ENCODE results near the gene PCDHB11. TPM values are rescaled to one million over a fixed set of nuclear protein-coding genes. Genes with fewer than 3 reads are reported as not detected.
"Not testable (repeated sequence)": the region's sequence is repeated elsewhere in the genome, so short reads cannot be mapped to it uniquely, and the experiment has no call there.

PCDHB11 gene
- total RNA-seq, 1 donor from 2014 or later = 8.5 TPM

DNA sequence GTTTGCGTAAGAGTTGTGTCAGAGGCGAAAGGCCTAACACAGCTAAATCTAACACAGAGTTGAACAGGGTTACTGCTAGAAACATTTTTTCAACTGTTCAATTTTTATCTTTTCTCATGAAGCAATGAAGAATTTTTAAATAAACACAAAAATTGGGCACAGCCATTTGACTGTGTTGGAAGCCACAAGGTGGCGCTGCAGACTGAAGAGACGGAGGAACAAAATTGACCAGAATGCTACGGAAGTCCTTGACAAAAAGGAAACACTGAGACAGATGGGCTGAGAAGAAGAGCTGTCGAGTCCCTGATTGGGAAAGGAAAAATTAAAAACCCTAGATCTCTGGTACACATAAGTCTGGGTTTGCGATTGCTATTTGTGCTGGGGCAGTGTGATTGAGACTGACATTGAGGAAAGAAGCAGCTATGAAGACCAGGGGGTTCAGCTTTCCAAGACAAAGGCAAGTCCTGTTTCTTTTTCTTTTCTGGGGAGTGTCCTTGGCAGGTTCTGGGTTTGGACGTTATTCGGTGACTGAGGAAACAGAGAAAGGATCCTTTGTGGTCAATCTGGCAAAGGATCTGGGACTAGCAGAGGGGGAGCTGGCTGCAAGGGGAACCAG, 12.4 kb upstream of the PCDHB11 start, which contains the start of gene PCDHB9:
PCDHB9 (plus strand) TSS at position 265 of the 616 bp plus-strand sequence; CDS start at position 423, 158 bp downstream.
- DNase-seq (ENCODE audit: low spot score) = no peak

DNA sequence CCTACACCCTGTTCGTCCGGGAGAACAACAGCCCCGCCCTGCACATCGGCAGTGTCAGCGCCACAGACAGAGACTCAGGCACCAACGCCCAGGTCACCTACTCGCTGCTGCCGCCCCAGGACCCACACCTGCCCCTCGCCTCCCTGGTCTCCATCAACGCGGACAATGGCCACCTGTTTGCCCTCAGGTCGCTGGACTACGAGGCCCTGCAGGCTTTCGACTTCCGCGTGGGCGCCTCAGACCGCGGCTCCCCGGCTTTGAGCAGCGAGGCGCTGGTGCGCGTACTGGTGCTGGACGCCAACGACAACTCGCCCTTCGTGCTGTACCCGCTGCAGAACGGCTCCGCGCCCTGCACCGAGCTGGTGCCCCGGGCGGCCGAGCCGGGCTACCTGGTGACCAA, 10.7 kb upstream of the PCDHB11 start:
- not testable (repeated sequence) for DNase-seq (ENCODE audit: low spot score)

DNA sequence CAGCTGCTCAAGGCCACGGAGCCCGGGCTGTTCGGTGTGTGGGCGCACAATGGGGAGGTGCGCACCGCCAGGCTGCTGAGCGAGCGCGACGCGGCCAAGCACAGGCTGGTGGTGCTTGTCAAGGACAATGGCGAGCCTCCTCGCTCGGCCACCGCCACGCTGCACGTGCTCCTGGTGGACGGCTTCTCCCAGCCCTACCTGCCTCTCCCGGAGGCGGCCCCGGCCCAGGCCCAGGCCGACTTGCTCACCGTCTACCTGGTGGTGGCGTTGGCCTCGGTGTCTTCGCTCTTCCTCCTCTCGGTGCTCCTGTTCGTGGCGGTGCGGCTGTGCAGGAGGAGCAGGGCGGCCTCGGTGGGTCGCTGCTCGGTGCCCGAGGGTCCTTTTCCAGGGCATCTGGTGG, 10.3 kb upstream of the PCDHB11 start:
- not testable (repeated sequence) for DNase-seq (ENCODE audit: low spot score)

DNA sequence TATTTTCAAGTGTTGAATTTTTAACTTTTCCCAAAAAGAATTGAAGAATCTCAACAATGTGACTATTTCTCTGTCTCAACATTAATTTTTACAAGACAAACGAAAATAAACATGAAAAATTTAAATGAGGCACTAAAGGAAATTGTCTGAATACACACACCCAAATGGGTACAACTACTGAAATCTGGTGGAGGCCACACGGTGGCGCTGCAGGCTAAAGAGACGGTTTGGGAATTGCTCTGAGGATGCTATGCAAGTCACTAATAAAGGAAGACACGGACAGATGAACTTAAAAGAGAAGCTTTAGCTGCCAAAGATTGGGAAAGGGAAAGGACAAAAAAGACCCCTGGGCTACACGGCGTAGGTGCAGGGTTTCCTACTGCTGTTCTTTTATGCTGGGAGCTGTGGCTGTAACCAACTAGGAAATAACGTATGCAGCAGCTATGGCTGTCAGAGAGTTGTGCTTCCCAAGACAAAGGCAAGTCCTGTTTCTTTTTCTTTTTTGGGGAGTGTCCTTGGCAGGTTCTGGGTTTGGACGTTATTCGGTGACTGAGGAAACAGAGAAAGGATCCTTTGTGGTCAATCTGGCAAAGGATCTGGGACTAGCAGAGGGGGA, 7.2 kb upstream of the PCDHB11 start, which contains the start of gene PCDHB10:
PCDHB10 (plus strand) TSS at position 244 of the 616 bp plus-strand sequence; CDS start at position 444, 200 bp downstream.
- DNase-seq (ENCODE audit: low spot score) = no peak

DNA sequence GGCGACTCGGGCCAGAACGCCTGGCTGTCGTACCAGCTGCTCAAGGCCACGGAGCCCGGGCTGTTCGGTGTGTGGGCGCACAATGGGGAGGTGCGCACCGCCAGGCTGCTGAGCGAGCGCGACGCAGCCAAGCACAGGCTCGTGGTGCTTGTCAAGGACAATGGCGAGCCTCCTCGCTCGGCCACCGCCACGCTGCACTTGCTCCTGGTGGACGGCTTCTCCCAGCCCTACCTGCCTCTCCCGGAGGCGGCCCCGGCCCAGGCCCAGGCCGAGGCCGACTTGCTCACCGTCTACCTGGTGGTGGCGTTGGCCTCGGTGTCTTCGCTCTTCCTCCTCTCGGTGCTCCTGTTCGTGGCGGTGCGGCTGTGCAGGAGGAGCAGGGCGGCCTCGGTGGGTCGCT, 5.1 kb upstream of the PCDHB11 start:
- DNase-seq (ENCODE audit: low spot score) = not testable (repeated sequence)

DNA sequence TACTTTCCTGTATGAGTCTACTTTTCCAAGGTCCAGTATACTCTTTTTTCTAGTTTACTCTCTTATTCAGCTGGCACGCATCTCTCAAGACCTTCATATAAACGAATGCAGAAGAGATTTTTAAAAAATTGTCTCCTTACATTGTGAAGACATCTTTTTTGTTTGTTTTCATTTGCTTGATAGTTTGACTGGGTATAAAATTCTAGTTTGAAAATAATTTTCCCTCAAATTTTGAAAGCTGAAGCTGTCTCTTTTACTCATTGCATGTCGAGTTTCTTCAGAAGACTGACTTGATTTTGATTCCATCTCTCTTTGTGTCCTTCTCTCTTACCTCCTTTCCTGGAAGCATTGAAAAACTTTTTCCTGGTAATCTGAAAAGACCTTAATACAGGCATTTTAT, 3.1 kb upstream of the PCDHB11 start:
- DNase-seq (ENCODE audit: low spot score) = no peak

DNA sequence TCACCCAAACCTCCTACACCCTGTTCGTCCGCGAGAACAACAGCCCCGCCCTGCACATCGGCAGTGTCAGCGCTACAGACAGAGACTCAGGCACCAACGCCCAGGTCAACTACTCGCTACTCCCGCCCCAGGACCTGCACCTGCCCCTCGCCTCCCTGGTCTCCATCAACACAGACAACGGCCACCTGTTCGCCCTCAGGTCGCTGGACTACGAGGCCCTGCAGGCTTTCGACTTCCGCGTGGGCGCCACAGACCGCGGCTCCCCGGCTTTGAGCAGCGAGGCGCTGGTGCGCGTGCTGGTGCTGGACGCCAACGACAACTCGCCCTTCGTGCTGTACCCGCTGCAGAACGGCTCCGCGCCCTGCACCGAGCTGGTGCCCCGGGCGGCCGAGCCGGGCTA, 1.7 kb downstream of the PCDHB11 start:
- not testable (repeated sequence) for DNase-seq (ENCODE audit: low spot score)

DNA sequence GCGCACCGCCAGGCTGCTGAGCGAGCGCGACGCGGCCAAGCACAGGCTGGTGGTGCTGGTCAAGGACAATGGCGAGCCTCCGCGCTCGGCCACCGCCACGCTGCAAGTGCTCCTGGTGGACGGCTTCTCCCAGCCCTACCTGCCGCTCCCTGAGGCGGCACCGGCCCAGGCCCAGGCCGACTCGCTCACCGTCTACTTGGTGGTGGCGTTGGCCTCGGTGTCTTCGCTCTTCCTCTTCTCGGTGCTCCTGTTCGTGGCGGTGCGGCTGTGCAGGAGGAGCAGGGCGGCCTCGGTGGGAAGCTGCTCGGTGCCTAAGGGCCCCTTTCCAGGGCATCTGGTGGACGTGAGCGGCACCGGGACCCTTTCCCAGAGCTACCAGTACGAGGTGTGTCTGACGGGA, 2.2 kb downstream of the PCDHB11 start:
- DNase-seq (ENCODE audit: low spot score) = not testable (repeated sequence)

DNA sequence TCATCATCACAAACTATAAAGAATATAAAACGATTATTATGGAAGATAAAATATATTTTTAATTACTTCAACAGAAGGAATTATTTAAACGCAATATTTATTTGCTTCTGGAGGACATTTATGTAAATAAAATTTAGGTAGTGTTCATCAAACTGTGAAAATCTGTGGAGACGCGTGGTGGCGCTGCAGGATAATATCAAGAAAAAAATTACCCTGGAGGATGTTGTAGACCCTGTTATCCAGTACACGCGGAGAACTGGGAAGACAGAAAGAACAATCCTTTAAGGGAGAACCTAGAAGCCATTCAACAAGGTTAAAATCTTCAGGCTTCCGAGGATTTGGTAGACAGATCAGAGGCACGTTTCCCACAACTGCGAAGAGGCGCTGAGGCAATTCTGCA, 9.1 kb downstream of the PCDHB11 start, which contains the start of gene PCDHB12:
PCDHB12 (plus strand) TSS at position 242 of the 400 bp plus-strand sequence. CDS start 189 bp downstream, outside the sequence.
- DNase-seq (ENCODE audit: low spot score) = no peak

DNA sequence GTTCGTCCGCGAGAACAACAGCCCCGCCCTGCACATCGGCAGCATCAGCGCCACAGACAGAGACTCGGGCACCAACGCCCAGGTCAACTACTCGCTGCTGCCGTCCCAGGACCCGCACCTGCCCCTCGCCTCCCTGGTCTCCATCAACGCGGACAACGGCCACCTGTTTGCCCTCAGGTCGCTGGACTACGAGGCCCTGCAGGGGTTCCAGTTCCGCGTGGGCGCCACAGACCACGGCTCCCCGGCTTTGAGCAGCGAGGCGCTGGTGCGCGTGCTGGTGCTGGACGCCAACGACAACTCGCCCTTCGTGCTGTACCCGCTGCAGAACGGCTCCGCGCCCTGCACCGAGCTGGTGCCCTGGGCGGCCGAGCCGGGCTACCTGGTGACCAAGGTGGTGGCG, 10.9 kb downstream of the PCDHB11 start:
- DNase-seq (ENCODE audit: low spot score) = not testable (repeated sequence)

DNA sequence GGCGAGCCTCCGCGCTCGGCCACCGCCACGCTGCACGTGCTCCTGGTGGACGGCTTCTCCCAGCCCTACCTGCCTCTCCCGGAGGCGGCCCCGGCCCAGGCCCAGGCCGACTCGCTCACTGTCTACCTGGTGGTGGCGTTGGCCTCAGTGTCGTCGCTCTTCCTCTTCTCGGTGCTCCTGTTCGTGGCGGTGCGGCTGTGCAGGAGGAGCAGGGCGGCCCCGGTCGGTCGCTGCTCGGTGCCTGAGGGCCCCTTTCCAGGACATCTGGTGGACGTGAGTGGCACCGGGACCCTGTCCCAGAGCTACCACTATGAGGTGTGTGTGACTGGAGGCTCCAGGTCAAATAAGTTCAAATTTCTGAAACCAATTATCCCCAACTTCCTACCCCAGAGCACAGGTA, 11.4 kb downstream of the PCDHB11 start:
- DNase-seq (ENCODE audit: low spot score) = not testable (repeated sequence)

DNA sequence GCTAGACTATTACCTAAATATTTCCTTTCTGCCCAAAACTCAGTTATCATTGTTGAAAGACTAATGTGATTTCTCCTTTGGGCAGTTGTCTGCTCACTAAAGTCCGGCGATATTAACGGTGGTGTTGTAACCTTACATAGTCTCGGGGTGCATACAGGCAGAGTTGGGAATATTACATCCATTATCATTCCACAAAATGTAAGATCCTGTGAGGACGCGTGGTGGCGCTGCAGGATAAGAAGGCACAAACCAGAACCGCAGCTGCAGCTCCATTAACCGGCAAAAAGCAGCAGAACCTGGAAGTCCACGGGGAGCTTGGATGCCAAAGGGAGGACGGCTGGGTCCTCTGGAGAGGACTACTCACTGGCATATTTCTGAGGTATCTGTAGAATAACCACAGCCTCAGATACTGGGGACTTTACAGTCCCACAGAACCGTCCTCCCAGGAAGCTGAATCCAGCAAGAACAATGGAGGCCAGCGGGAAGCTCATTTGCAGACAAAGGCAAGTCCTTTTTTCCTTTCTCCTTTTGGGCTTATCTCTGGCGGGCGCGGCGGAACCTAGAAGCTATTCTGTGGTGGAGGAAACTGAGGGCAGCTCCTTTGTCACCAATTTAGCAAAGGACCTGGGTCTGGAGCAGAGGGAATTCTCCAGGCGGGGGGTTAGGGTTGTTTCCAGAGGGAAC, 14.4 kb downstream of the PCDHB11 start, which contains the start of gene PCDHB13:
PCDHB13 (plus strand) TSS at position 264 of the 684 bp plus-strand sequence; CDS start at position 469, 205 bp downstream.
- DNase-seq (ENCODE audit: low spot score) = peak; percentile 53

DNA sequence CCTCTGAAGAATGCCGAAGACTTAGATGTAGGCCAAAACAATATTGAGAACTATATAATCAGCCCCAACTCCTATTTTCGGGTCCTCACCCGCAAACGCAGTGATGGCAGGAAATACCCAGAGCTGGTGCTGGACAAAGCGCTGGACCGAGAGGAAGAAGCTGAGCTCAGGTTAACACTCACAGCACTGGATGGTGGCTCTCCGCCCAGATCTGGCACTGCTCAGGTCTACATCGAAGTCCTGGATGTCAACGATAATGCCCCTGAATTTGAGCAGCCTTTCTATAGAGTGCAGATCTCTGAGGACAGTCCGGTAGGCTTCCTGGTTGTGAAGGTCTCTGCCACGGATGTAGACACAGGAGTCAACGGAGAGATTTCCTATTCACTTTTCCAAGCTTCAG, 15.2 kb downstream of the PCDHB11 start:
- not testable (repeated sequence) for DNase-seq (ENCODE audit: low spot score)

DNA sequence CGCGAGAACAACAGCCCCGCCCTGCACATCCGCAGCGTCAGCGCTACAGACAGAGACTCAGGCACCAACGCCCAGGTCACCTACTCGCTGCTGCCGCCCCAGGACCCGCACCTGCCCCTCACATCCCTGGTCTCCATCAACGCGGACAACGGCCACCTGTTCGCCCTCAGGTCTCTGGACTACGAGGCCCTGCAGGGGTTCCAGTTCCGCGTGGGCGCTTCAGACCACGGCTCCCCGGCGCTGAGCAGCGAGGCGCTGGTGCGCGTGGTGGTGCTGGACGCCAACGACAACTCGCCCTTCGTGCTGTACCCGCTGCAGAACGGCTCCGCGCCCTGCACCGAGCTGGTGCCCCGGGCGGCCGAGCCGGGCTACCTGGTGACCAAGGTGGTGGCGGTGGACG, 16.1 kb downstream of the PCDHB11 start:
- DNase-seq (ENCODE audit: low spot score) = not testable (repeated sequence)

DNA sequence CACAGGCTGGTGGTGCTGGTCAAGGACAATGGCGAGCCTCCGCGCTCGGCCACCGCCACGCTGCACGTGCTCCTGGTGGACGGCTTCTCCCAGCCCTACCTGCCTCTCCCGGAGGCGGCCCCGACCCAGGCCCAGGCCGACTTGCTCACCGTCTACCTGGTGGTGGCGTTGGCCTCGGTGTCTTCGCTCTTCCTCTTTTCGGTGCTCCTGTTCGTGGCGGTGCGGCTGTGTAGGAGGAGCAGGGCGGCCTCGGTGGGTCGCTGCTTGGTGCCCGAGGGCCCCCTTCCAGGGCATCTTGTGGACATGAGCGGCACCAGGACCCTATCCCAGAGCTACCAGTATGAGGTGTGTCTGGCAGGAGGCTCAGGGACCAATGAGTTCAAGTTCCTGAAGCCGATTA, 16.6 kb downstream of the PCDHB11 start:
- not testable (repeated sequence) for DNase-seq (ENCODE audit: low spot score)

DNA sequence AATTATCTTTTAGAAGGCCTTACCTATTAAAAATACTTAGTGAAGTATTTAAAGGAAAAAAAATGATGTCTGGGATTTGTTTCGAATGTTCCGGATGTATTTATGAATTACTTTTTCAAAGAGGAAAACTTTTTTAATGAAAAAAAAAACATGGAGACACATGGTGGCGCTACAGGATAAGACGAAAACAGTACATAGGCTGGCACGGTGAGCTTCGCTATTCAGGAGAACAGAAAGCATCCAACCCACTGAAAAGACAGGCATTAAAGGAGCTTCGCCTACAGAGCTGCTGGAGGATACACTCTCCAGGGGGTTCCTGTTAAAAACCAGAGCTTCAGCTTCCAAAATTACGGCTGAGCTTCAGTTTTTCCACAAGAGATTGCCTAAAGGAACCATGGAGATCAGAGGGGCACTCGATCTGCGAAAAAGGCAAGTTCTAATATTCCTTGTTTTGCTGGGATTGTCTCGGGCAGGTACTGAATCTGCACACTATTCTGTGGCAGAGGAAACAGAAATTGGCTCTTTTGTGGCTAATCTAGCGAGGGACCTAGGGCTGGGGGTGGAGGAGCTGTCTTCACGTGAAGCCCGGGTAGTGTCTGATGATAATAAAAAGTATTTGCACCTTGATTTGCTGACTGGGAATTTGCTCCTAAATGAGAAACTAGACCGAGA, 23.8 kb downstream of the PCDHB11 start, which contains the start of gene PCDHB14:
PCDHB14 (plus strand) TSS at position 232 of the 672 bp plus-strand sequence; CDS start at position 395, 163 bp downstream.
- DNase-seq (ENCODE audit: low spot score) = no peak

DNA sequence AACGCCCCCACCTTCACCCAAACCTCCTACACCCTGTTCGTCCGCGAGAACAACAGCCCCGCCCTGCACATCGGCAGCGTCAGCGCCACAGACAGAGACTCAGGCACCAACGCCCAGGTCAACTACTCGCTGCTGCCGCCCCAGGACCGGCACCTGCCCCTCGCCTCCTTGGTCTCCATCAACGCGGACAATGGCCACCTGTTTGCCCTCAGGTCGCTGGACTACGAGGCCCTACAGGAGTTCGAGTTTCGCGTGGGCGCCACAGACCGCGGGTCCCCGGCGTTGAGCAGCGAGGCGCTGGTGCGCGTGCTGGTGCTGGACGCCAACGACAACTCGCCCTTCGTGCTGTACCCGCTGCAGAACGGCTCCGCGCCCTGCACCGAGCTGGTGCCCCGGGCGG, 25.4 kb downstream of the PCDHB11 start:
- DNase-seq (ENCODE audit: low spot score) = not testable (repeated sequence)

DNA sequence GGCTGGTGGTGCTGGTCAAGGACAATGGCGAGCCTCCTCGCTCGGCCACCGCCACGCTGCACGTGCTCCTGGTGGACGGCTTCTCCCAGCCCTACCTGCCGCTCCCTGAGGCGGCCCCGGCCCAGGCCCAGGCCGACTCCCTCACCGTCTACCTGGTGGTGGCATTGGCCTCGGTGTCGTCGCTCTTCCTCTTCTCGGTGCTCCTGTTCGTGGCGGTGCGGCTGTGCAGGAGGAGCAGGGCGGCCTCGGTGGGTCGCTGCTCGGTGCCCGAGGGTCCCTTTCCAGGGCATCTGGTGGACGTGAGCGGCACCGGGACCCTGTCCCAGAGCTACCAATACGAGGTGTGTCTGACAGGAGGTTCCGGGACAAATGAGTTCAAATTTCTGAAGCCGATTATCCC, 26.0 kb downstream of the PCDHB11 start:
- DNase-seq (ENCODE audit: low spot score) = not testable (repeated sequence)

DNA sequence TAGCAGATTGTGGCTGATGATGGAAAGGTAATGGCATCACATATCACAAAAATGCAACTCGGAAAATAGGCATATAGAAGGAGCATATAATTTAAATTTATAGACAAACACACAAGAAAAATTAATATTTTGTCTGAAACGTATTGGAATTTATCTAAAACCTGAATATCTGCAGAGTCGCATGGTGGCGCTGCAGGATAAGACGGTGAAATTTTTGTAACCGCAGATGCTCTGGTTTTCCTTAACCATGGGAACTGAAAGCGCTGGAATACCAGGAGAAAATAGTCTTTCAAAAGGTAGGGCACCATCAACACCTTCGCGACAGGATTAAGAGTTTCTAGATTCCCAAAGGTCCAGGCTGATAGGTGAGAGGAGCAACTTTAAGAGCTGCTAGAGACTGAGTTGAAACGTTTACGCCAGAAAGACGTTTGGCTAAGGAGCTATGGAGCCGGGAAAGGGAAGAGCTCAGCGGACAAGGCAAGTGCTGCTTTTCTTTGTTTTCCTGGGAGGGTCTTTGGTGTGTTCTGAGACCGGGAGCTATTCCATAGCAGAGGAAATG, 34.8 kb downstream of the PCDHB11 start:
- no peak for DNase-seq (ENCODE audit: low spot score)

DNA sequence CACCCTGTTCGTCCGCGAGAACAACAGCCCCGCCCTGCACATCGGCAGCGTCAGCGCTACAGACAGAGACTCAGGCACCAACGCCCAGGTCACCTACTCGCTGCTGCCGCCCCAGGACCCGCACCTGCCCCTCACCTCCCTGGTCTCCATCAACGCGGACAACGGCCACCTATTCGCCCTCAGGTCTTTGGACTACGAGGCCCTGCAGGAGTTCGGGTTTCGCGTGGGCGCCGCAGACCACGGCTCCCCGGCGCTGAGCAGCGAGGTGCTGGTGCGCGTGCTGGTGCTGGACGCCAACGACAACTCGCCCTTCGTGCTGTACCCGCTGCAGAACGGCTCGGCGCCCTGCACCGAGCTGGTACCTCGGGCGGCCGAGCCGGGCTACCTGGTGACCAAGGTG, 36.5 kb downstream of the PCDHB11 start:
- not testable (repeated sequence) for DNase-seq (ENCODE audit: low spot score)

All from mucosa of gallbladder (tissue), 1 donor.